ENCODE data around the gene LCE1A.

LCE1A gene

GRCh38 chr1:152827173-152827572, at the start of gene LCE1A:
TSS of gene LCE1A (plus strand) at chr1:152827473. CDS start at chr1:152827473, 0 bp downstream.
- no peak for DNase-seq

GRCh38 chr1:152777510-152778137, 49.6 kb upstream of the LCE1A start:
- no peak for DNase-seq

DNA sequence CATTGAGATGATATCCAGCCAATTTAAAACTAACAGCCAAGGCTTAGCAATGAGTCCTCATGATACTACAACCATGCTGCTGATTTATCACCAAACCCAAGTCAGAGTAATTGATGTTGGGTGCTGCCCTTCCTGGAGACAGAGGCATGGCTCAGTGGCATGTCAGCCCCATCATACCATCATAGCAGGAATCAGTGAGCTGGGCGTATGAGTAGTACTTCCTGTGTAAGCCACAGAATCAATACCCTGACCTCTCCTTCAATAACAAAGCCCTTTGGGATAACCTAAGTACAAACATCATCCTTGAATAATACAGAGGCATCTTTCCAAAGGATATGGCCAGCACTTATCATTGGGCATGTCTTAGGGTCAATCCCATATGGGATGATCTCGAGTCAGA, 44.2 kb upstream of the LCE1A start:
- no peak for DNase-seq

DNA sequence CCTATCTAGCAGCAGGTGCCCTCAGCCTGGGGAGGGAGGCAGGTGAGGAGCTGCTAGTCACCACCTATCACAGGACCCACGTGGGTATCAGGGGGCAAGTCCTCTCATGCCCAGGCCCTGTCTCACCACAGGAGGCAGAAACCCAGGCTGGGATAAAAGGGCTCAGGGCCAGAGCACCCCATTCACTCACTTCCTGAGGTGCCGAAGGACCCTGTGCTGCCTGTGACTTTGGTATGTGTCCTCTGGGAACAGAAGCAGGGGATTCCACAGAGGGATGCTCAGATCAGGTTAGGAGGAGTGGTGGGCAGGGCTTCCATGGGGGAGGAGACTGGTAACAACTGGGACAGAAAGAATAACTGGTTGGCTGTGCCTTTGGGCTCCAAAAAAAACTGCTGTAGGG, 41.2 kb upstream of the LCE1A start, which contains the start of gene LCE1E:
LCE1E (plus strand) TSS at position 181 of the 400 bp plus-strand sequence. CDS start 1,043 bp downstream, outside the sequence.
- no peak for DNase-seq

DNA sequence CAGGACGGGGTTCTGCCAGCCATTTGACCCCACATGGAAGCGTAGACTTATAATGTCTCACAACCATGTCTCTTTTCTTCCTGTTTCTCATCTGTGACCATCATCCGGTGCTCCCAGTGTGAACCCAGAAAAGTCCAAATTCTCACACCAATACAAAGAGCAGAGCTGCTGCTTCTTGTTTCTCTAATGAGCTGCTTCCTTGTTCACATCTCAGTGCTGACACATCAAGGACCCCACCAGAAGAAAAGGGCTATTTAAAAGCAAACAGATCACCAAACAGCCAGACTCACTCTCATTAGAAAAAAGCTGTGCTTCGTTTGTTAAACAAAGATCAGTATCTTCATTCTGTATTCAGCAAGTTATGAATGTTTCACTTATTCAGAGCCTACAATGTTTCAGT, 31.6 kb upstream of the LCE1A start:
- no peak for DNase-seq

DNA sequence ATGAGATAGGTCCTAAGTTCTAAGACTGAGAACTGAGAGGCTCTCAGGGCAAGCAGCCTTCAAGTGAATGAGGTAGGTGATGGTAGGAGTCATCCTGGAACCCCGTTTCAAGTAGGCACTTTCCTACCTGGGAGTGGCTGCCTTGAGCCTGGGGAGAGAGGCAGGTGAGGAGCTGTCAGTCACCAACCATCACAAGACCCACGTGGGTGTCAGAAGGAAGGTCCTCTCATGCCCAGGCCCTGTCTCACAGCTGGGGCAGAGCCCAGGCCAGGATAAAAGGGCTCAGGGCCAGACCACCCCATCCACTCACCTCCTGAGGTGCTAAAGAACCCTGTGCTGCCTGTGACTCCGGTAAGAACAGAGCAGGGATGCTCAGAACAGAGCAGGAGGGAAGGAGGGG, 30.9 kb upstream of the LCE1A start, which contains the start of gene LCE1D:
LCE1D (plus strand) TSS at position 301 of the 400 bp plus-strand sequence. CDS start 1,074 bp downstream, outside the sequence.
- DNase-seq, result no peak

GRCh38 chr1:152801333-152801732, 25.9 kb upstream of the LCE1A start:
- no peak for DNase-seq

DNA sequence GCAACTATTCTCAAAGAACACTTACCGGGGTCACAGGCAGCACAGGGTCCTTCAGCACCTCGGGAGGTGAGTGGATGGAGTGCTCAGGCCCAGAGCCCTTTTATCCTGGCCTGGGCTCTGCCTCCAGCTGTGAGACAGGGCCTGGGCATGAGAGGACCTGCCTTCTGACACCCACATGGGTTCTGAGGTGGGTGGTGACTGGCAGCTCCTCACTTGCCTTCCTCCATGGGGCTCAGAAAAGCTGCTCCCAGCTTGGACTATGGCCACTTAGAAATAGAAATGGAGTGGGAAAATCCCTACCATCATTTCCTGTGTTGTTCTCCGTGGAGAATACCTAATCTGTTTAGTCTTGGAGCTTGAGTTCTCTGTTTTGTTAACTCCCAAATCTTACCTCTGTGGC, 20.7 kb upstream of the LCE1A start, which contains the start of gene LCE1C:
LCE1C (minus strand) TSS at position 76 of the 400 bp plus-strand sequence. CDS start 1,173 bp downstream, outside the sequence.
- no peak for DNase-seq

DNA sequence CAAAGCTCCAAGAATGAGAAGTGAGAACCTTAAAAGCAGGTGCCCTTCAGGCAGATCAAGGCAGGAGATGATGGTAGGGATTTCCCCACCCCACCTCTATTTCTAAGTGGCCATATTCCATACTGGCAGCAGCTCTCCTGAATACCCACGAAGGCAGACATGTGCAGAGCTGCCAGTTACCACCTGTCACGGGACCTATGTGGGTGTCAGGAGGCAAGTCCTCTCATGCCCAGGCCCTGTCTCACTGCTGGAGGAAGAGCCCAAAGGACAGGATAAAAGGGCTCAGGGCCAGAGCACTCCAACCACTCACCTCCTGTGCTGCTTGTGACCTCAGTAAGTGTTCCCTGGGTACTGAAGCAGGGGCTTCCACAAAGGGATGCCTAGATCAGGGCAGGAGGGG, 16.2 kb upstream of the LCE1A start:
- DNase-seq, result no peak

- no peak for DNase-seq
Observed at GRCh38 chr1:152811671-152812070, 15.6 kb upstream of the LCE1A start, which contains the start of gene LCE1B. TSS of gene LCE1B (plus strand) at chr1:152811971. CDS start at chr1:152812447, 476 bp downstream.

- no peak for DNase-seq
Observed at GRCh38 chr1:152817309-152817708, 10.0 kb upstream of the LCE1A start.

- no peak for DNase-seq
Observed at GRCh38 chr1:152823294-152823693, 4.0 kb upstream of the LCE1A start.

- DNase-seq, result no peak
Observed at GRCh38 chr1:152824964-152825363, 2.3 kb upstream of the LCE1A start.

GRCh38 chr1:152836870-152837269, 9.6 kb downstream of the LCE1A start:
- no peak for DNase-seq

DNA sequence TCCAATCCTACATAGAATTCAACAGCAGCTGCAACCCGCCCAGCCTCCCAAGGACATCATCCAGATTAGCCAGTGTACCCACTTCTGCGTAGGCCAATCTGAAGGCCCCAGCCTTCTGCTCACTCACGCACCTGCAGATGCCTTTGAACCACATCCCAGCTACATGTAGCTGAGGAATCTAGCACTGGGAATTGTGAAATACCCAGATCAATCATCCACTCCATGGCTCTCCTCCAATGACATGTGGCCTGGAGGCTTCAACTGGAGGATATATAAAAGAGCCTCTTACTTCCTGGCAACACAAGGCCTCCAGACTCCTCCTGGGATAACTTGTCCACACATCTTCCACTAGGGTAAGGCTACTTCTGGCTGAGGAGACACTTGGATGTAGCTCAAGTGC, 15.3 kb downstream of the LCE1A start, which contains the start of gene LCE6A:
LCE6A (plus strand) TSS at position 301 of the 400 bp plus-strand sequence. CDS start 665 bp downstream, outside the sequence.
- DNase-seq, result no peak

DNA sequence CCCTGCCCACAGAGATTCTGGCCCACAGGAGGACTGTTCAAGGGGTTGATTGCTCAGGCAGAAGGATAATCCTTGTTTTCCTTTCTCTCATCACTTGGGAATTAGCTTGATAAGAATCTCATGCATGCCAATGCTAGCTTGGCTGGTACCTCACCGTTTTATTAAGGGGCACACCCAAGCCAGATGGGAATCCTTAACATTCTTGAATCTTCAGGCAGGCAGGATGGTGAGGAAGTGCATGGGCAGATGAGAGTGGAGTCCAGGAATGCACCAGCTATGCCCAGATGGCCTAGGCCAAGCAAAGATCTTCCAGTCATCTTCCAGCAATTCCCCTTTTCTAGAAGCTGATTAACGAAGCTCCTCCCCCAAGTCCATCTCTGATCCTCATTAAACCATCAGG, 28.4 kb downstream of the LCE1A start:
- DNase-seq, result no peak

DNA sequence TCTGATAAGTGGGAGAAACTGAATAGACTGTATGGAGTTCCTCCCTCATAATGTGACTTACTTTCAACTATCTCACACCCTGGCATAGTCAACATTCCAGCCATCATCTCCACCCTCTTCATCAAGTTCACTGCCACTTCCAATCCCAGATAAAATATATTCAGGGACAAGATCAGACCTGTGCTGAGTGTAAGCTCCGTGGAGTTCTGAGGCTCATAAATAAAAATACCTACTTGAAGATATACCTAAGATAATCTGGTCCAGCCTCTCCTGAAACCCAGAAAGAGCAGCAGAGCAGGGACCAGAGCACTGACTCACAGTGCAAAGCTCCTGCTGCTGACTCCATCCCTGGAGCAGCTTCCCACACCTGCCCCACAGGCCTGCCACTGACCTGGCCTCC, 30.8 kb downstream of the LCE1A start:
- no peak for DNase-seq

- no peak for DNase-seq
Observed at GRCh38 chr1:152859696-152860095, 32.4 kb downstream of the LCE1A start, which contains the start of gene LCE7A. TSS of gene LCE7A (plus strand) at chr1:152859996. CDS start at chr1:152860698, 702 bp downstream.

GRCh38 chr1:152860129-152860528, 32.9 kb downstream of the LCE1A start:
- DNase-seq, result no peak

- no peak for DNase-seq
Observed at GRCh38 chr1:152861374-152861773, 34.1 kb downstream of the LCE1A start.

DNA sequence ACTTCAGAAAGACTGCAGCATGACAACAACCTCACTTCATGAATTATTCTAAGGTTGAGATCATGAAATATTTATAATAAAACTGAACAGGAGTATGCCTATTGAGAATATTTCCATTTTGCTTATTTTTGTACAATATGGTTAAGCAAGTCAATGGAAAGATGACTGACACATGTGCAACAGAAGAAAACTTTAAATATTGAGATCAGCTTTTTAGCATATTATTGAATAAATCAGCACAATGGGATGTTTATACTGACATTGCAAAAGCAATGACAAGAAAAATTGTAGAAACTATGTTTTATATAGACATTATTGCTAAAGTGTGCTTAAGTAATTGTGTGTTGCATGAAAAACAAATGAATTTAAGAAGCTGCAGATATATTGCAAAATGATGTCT, 37.2 kb downstream of the LCE1A start:
- DNase-seq, result no peak

GRCh38 chr1:152866321-152866720, 39.0 kb downstream of the LCE1A start:
- DNase-seq, result no peak

DNA sequence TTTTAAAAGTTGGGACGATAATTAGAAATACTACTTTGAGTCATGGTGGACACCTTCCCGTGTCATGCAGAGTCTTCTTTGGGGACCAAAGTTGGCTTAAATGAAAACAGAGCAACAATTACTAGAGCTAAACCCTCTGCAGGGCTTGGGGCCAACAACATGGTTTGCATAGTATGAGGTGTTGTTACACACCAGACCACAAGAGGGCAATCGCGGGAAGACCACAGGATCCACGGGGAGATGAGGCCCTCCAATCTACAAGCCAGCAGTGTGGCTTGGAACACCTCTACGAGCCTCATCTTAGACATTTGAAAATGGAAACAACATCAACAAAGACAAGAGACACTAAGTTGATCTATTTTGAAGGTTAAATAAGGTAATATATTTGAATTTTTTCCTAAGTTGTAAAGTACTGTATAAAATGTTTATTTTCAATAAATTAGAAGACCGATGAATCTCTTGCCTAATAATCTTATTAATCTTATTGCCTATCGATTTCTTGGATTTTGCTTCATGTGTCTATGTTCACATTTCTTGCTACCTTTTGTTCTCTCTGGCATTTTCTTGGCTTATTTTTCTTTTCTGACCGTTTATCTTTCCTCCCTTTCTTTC, 42.6 kb downstream of the LCE1A start:
- no peak for DNase-seq

All from GDM1 (cell line).